Suprapubic skin (tissue), 4 donors: ENCODE results near the gene FMN1. TPM values are rescaled to one million over a fixed set of nuclear protein-coding genes. Genes with fewer than 3 reads are reported as not detected.

Source experiments
- DNase-seq, 2 donors: peaks; one replicate each; pipeline ENCODE4 v3.0.0-alpha.2; 2019; ENCODE audit warnings: low spot score in 2 of 2
- H3K27ac ChIP-seq: fragments of 200-600 bp; sonication (generic); one replicate; pipeline ENCODE4 v1.5.1; 2019
- H3K27me3 ChIP-seq: fragments of 200-600 bp; sonication (generic); one replicate; pipeline ENCODE4 v1.5.1; 2019
- H3K36me3 ChIP-seq: fragments of 200-600 bp; sonication (generic); one replicate; pipeline ENCODE4 v1.5.1; 2019
- H3K4me1 ChIP-seq: fragments of 200-600 bp; sonication (generic); one replicate; pipeline ENCODE4 v1.5.1; 2019
- H3K4me3 ChIP-seq: fragments of 200-600 bp; sonication (generic); one replicate; pipeline ENCODE4 v1.5.1; 2019; ENCODE audit warnings: mild to moderate bottlenecking
- H3K9me3 ChIP-seq: fragments of 200-600 bp; sonication (generic); one replicate; pipeline ENCODE4 v1.5.1; 2019
- CTCF ChIP-seq, 2 donors: fragments of 200-600 bp in 1 of 2; fragments of 450-650 bp in 1 of 2; sonication (generic) in 1 of 2; IDR thresholded peaks; one replicate each; pipeline ENCODE4 v1.5.1; 2016 to 2019; ENCODE audit warnings: antibody characterized with exemption in 2 of 2, mild to moderate bottlenecking in 1 of 2, moderate library complexity in 1 of 2
- EP300 ChIP-seq: sonication (generic); formaldehyde crosslinking; IDR thresholded peaks from one replicate; pipeline ENCODE4 v1.6.1; 2017; ENCODE audit warnings: antibody characterized with exemption
- POLR2A ChIP-seq, 2 donors: fragments of 450-650 bp; IDR thresholded peaks; one replicate each; pipeline ENCODE4 v1.6.1; 2017; ENCODE audit warnings: antibody characterized with exemption in 2 of 2, mild to moderate bottlenecking in 2 of 2, moderate library complexity in 2 of 2
- POLR2AphosphoS5 ChIP-seq, 3 donors: sonication (generic); formaldehyde crosslinking; IDR thresholded peaks; one replicate each; pipeline ENCODE4 v1.6.1; 2017; ENCODE audit warnings: antibody characterized with exemption in 3 of 3
- WGBS: methylation state at CpG from one replicate; pipeline ENCODE4 v1.1.5; 2018; 5-methylcytosine and 5-hydroxymethylcytosine counted together
- total RNA-seq, 4 donors: library from RNA; depleted of rRNA; stranded (reverse); fragments of >200 nt; gene quantifications; one replicate each; pipeline ENCODE4 v1.1.0, GENCODE V29; 2016

Gene FMN1
- total RNA-seq, 4 donors from 2014 or later = 19.8 to 47.3 (median 33.1) TPM

- Histone ChIP-seq H3K27ac (no peak overlapping the region), H3K4me3 (no peak overlapping the region), H3K36me3 (no peaks in the 10 kb centered on the region), H3K9me3 (no peaks in the 10 kb centered on the region), H3K27me3 (no peaks in the 10 kb centered on the region), H3K4me1 (peaks cover 4% of the 10 kb centered on the region)
- WGBS = 50% methylated on average over 3 of the region's 3 CpGs
- TF ChIP-seq POLR2A (IDR thresholded peaks at IDR 0.05) (no peak), CTCF (IDR thresholded peaks at IDR 0.05) (no peak), EP300 (no peak), POLR2AphosphoS5 (IDR thresholded peaks at IDR 0.05) (no peak)
- DNase-seq = no peak
Measured at GRCh38 chr15:32819448-32819847, 375.1 kb downstream of the FMN1 start.

- Histone ChIP-seq H3K27me3 (no peaks in the 10 kb centered on the region), H3K9me3 (no peaks in the 10 kb centered on the region), H3K4me3 (no peak overlapping the region), H3K4me1 (peaks cover 4% of the 10 kb centered on the region), H3K36me3 (no peaks in the 10 kb centered on the region), H3K27ac (no peak overlapping the region)
- no peak for DNase-seq
- WGBS = 24% methylated on average over 11 of the region's 11 CpGs
- TF ChIP-seq CTCF (IDR thresholded peaks at IDR 0.05) = no peak
- TF ChIP-seq EP300 = no peak
- TF ChIP-seq POLR2AphosphoS5 (IDR thresholded peaks at IDR 0.05) = no peak
- no peak for TF ChIP-seq POLR2A (IDR thresholded peaks at IDR 0.05)
Measured at GRCh38 chr15:32818758-32819447, 375.6 kb downstream of the FMN1 start.

GRCh38 chr15:32817577-32817976, 376.9 kb downstream of the FMN1 start:
- H3K4me1 ChIP-seq = peaks cover 4% of the 10 kb centered on the region
- no peak for DNase-seq
- no peak for TF ChIP-seq POLR2A (IDR thresholded peaks at IDR 0.05)
- TF ChIP-seq POLR2AphosphoS5 (IDR thresholded peaks at IDR 0.05) = no peak
- TF ChIP-seq EP300 = no peak
- TF ChIP-seq CTCF (IDR thresholded peaks at IDR 0.05) = no peak
- H3K27ac ChIP-seq = no peak overlapping the region
- no peaks in the 10 kb centered on the region for H3K36me3 ChIP-seq
- H3K4me3 ChIP-seq = no peak overlapping the region
- no peaks in the 10 kb centered on the region for H3K9me3 ChIP-seq
- no peaks in the 10 kb centered on the region for H3K27me3 ChIP-seq

GRCh38 chr15:32807331-32807730, 387.2 kb downstream of the FMN1 start:
- WGBS = 75% methylated on average over 1 of the region's 1 CpG
- no peaks in the 10 kb centered on the region for H3K36me3 ChIP-seq
- H3K9me3 ChIP-seq = no peaks in the 10 kb centered on the region
- no peak for TF ChIP-seq POLR2A (IDR thresholded peaks at IDR 0.05)
- TF ChIP-seq CTCF (IDR thresholded peaks at IDR 0.05) = no peak
- no peak for TF ChIP-seq POLR2AphosphoS5 (IDR thresholded peaks at IDR 0.05)
- TF ChIP-seq EP300 = no peak
- DNase-seq = no peak
- H3K27me3 ChIP-seq = no peaks in the 10 kb centered on the region
- no peak overlapping the region for H3K27ac ChIP-seq
- H3K4me3 ChIP-seq = no peak overlapping the region
- H3K4me1 ChIP-seq = no peaks in the 10 kb centered on the region

GRCh38 chr15:32803631-32804030, 390.9 kb downstream of the FMN1 start:
- 96% methylated on average over 3 of the region's 3 CpGs for WGBS
- DNase-seq = no peak
- no peaks in the 10 kb centered on the region for H3K4me1 ChIP-seq
- TF ChIP-seq POLR2A (IDR thresholded peaks at IDR 0.05) (no peak), POLR2AphosphoS5 (IDR thresholded peaks at IDR 0.05) (no peak), CTCF (IDR thresholded peaks at IDR 0.05) (no peak), EP300 (no peak)
- no peak overlapping the region for H3K27ac ChIP-seq
- H3K27me3 ChIP-seq = no peaks in the 10 kb centered on the region
- H3K36me3 ChIP-seq = no peaks in the 10 kb centered on the region
- no peak overlapping the region for H3K4me3 ChIP-seq
- H3K9me3 ChIP-seq = no peaks in the 10 kb centered on the region
